ENCODE data around the gene PSMB10.

Gene PSMB10

DNA sequence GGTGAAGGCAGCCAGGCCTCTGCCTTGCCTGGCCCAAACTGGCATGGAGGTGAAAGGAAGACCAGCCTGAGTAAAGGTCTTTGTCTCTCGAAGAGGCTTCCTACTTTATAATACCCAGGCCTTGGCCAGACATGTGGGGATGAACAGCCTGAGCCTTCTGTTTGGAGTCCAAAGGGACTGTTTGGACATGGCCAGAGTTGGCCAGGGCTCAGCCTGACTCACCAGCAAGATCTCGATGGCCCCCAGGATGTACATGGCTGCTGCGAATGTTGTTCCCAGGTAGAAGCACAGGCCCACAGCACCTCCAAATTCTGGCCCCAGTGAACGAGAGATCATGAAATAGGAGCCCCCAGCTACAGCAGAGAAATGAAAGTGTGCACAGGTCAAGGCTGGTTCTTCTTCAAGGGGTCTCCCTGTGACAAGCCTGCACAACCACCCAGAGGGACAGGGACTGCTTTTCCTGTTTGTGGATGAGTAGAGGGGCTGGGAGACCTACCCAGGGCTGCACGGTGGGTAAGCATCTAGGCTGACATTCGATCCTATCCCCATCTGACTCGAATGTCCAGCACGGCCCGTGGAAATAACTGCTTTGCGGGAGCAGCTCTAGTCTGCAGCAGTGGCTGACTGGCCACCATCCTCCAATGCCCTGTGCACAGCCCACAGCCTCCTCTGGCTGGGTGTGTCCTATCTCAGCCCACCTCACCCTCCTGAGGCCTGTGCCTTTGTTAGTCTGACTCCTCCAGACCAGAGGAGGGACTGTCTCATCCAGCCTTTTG lies 18.0 kb upstream of the PSMB10 start:
- no peaks in the 10 kb centered on the region for H3K27me3 ChIP-seq (ENCODE audit: insufficient read depth, poor library complexity, severe bottlenecking)

DNA sequence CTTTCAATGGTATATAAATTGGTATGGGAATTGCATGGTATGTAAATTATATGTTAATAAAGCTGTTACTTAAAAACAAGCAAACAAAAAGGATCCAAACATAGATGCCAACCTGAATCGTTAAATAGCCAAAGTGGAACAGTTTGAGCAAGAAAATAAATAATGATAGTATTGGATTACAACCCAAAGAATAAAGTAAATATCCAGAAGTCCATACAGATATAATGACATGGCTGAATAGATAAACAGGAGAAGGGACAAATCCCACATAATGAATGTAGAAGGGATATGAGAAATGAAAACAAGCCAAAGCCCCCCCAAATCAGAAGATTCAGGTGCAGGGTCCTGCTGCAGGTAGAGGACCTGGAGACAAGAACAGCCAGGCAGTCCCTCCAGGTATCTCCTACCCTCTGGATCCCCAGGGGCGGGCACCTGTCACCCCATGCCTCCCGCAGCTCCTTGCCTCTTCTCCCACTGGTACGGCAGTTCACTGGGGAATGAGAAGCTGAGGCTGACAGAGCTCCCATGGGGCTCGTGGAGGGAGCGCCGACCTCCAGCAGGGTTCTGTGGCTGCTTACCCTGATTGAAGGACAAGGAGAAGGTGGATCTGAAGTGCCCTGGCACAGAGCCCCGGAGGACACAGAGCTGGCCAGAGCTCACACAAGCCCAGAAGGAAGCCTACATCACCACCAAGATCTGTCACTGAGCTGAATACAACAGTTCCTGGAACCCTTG lies 17.2 kb upstream of the PSMB10 start:
- no peaks in the 10 kb centered on the region for H3K4me1 ChIP-seq (ENCODE audit: insufficient read depth, poor library complexity, severe bottlenecking)
- H3K4me3 ChIP-seq (ENCODE audit: severe bottlenecking) = no peak overlapping the region
- H3K9me3 ChIP-seq (ENCODE audit: severe bottlenecking) = no peaks in the 10 kb centered on the region
- TF ChIP-seq, protein P1, sequence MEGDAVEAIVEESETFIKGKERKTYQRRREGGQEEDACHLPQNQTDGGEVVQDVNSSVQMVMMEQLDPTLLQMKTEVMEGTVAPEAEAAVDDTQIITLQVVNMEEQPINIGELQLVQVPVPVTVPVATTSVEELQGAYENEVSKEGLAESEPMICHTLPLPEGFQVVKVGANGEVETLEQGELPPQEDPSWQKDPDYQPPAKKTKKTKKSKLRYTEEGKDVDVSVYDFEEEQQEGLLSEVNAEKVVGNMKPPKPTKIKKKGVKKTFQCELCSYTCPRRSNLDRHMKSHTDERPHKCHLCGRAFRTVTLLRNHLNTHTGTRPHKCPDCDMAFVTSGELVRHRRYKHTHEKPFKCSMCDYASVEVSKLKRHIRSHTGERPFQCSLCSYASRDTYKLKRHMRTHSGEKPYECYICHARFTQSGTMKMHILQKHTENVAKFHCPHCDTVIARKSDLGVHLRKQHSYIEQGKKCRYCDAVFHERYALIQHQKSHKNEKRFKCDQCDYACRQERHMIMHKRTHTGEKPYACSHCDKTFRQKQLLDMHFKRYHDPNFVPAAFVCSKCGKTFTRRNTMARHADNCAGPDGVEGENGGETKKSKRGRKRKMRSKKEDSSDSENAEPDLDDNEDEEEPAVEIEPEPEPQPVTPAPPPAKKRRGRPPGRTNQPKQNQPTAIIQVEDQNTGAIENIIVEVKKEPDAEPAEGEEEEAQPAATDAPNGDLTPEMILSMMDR (IDR thresholded peaks at IDR 0.05; ENCODE audit: poor library complexity, severe bottlenecking) = no peak
- no peaks in the 10 kb centered on the region for H3K27me3 ChIP-seq (ENCODE audit: insufficient read depth, poor library complexity, severe bottlenecking)
- no peak overlapping the region for H3K27ac ChIP-seq (ENCODE audit: poor library complexity, severe bottlenecking)
- no peak for ATAC-seq (ENCODE audit: low read depth)
- H3K36me3 ChIP-seq (ENCODE audit: low read depth) = peaks cover 98% of the 10 kb centered on the region
- DNase-seq (ENCODE audit: low spot score) = peak; percentile 50

More for the DNA sequence above, 18.0 kb upstream of the PSMB10 start:
- Histone ChIP-seq H3K4me1 (ENCODE audit: insufficient read depth, poor library complexity, severe bottlenecking) (no peaks in the 10 kb centered on the region), H3K27ac (ENCODE audit: poor library complexity, severe bottlenecking) (no peak overlapping the region), H3K36me3 (ENCODE audit: low read depth) (peaks cover 98% of the 10 kb centered on the region), H3K4me3 (ENCODE audit: severe bottlenecking) (no peak overlapping the region), H3K9me3 (ENCODE audit: severe bottlenecking) (no peaks in the 10 kb centered on the region)
- TF ChIP-seq, protein P1 (IDR thresholded peaks at IDR 0.05; ENCODE audit: poor library complexity, severe bottlenecking) = no peak
- ATAC-seq (ENCODE audit: low read depth) (no peak), DNase-seq (ENCODE audit: low spot score) (peak; percentile 53)

DNA sequence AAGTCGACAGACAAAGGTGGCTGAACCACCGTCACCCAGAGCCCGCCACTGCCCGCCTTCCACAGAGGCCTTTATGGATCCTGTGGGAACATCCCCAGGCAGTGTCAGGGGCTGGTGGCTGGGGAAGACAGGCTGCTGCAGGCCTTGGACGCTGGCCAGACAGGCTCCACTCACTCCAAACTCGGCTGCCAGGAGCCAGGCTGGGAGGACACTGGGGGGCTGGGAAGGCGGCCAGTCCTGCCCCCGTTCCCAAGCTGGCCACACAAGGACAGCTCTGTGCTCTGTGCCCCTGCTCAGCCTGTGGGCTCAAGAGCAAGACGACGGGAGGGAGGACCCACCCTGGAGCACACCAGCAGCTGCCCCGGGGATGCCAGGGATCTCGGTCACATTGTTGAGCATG lies 14.8 kb upstream of the PSMB10 start:
- Histone ChIP-seq H3K4me3 (ENCODE audit: severe bottlenecking) (no peak overlapping the region), H3K27me3 (ENCODE audit: insufficient read depth, poor library complexity, severe bottlenecking) (no peaks in the 10 kb centered on the region), H3K4me1 (ENCODE audit: insufficient read depth, poor library complexity, severe bottlenecking) (no peaks in the 10 kb centered on the region), H3K36me3 (ENCODE audit: low read depth) (peaks cover 98% of the 10 kb centered on the region), H3K27ac (ENCODE audit: poor library complexity, severe bottlenecking) (no peak overlapping the region), H3K9me3 (ENCODE audit: severe bottlenecking) (no peaks in the 10 kb centered on the region)
- DNase-seq (ENCODE audit: low spot score) (peak; percentile 55), ATAC-seq (ENCODE audit: low read depth) (no peak)
- TF ChIP-seq, protein P1 (IDR thresholded peaks at IDR 0.05; ENCODE audit: poor library complexity, severe bottlenecking) = no peak

DNA sequence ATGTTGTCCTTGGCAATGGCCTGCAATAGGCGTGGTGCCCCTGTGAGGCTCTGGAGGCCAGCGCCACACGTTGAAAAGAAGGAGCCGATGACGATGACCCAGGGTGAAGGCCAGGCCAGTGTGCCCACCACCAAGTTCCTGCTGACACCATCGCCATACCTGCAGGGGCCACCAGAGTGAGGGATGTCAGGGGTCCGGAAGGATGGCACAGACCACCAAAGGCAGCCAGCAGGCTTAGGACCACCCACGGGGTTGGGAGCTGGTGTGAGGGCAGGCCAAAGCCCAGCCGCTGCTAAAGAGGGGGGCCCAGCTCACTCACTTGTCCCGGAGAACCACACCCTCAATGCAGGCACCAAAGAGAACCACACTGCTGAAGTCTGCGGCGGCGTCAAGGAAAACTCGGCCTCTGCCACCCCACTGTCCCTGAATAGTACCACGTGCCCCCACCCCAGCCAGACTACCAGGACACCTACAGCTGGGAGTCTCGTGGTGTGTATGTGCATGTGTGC lies 13.7 kb upstream of the PSMB10 start:
- DNase-seq (ENCODE audit: low spot score) (peak; percentile 53), ATAC-seq (ENCODE audit: low read depth) (no peak)
- TF ChIP-seq, protein P1 (IDR thresholded peaks at IDR 0.05; ENCODE audit: poor library complexity, severe bottlenecking) = no peak
- Histone ChIP-seq H3K9me3 (ENCODE audit: severe bottlenecking) (no peaks in the 10 kb centered on the region), H3K27me3 (ENCODE audit: insufficient read depth, poor library complexity, severe bottlenecking) (no peaks in the 10 kb centered on the region), H3K4me3 (ENCODE audit: severe bottlenecking) (no peak overlapping the region), H3K36me3 (ENCODE audit: low read depth) (peaks cover 98% of the 10 kb centered on the region), H3K4me1 (ENCODE audit: insufficient read depth, poor library complexity, severe bottlenecking) (no peaks in the 10 kb centered on the region), H3K27ac (ENCODE audit: poor library complexity, severe bottlenecking) (no peak overlapping the region)
